ENCODE results near the gene TNFSF8. TPM values are rescaled to one million over a fixed set of nuclear protein-coding genes. Genes with fewer than 3 reads are reported as not detected.

TNFSF8 gene
- 3.1 TPM for total RNA-seq

DNA sequence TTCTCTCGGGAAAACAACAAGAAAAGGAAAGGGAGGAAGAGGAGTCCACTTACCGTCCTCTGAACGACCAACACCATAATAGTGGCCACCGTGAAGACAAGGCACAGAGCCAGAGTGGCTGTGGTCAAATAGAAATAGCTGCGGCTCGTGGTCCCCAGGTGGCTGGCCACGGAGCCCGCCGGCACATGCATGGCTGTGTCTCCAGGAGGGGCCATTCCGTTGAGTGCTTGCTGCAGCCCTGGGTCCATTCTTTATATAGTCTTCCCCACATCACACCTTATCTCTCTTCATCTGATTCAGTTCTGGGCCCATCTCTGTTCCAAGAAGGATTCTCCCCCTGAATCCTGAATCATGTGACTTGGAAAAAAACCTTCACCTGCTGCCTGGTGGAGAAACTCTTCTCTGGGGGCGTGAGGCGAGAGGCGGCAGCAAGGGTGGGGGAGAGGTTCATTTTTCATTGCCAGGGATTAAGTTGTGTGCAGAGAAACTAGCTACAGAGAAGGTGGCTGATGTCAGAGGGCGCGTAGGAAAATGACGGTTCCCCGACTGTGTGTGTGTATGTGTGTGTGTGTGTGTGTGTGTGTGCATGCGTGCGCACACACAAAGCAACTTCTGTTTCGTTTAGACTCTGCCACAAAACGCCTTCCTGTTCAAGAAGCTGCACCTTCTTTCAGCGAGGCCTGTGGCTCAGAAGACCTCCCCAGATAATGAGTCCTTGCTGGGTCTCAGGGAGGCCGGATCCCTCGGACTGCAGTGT, at the start of gene TNFSF8:
Gene TNFSF8, minus strand, starts transcription at position 536 of the 757 bp plus-strand sequence. Its CDS starts 288 bp downstream, at position 248.
- ATAC-seq, result peak; percentile 72
- intact Hi-C loops (cut with DNase I), result no loop called here
- no peak for DNase-seq (ENCODE audit: low spot score)

DNA sequence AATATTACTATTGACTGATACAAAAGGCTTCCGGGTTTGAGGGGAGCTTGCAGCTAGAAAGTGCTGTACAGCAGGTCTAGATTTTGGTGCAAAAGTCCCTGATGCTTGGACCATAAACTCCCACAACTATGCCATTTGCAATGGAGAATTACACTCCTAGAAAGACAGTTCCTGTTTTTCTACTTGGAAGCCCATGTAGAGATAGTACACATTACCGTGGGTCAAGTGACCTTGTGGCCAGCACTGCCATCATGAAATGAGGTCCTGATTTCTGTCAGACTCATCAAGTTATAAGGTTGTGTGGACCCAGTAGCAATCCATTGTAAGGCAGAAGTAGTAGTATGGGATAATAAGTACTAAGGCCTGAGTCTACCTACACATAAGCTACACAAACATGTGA, 42.8 kb upstream of the TNFSF8 start:
- no peak for ATAC-seq

GRCh38 chr9:114972510-114973136, 42.2 kb upstream of the TNFSF8 start:
- ATAC-seq, result no peak
- intact Hi-C loops (cut with DNase I), result no loop called here
- no peak for DNase-seq (ENCODE audit: low spot score)

More for the DNA sequence above, 42.8 kb upstream of the TNFSF8 start:
- no peak for DNase-seq (ENCODE audit: low spot score)
- intact Hi-C loops (cut with DNase I), result no loop called here

- ATAC-seq, result no peak
- no peak for DNase-seq (ENCODE audit: low spot score)
- intact Hi-C loops (cut with DNase I), result no loop called here
Measured at GRCh38 chr9:114969269-114969668, 38.9 kb upstream of the TNFSF8 start.

GRCh38 chr9:114968671-114969070, 38.3 kb upstream of the TNFSF8 start:
- DNase-seq (ENCODE audit: low spot score) (no peak), ATAC-seq (no peak)
- intact Hi-C loops (cut with DNase I), result no loop called here

DNA sequence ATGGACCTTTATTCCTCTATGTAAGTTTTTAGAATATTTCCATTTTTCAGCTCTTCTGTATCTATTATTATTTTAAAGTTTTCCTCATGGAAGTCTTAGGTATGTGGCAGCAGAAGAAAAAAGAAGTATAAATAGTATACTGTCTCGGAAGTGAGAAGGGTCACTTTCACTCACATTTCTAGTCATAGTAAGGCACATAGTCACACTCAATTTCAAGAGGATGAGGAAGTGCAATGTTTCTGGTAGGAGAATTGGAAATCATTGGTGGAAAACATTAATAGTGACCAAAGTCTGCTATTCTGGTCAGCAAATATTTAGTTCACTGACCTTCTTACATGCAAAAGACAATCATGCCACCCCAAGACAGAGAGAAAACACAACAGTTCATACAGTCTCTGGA, 35.2 kb upstream of the TNFSF8 start:
- intact Hi-C loops (cut with DNase I), result no loop called here
- ATAC-seq, result no peak
- no peak for DNase-seq (ENCODE audit: low spot score)

DNA sequence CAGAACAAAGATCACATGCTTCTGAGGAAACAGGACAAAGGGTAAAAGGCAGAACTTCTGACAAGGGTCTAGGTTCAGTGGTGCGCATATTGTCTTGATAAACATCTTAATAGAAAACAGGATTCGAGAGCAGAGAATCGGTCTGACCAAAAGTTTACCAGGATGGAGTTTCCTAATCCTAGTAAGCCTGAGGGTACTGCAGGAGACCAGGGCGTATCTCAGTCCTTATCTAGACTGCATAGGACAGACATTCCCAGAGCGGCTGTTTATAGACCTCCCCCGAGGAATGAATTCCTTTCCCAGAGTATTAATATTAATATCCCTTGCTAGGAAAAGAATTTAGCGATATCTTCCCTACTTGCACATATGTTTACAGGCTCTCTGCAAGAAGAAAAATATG, 32.4 kb upstream of the TNFSF8 start:
- DNase-seq (ENCODE audit: low spot score), result no peak
- ATAC-seq, result no peak

GRCh38 chr9:114960276-114960675, 29.9 kb upstream of the TNFSF8 start:
- no peak for DNase-seq (ENCODE audit: low spot score)
- intact Hi-C loops (cut with DNase I), result no loop called here
- ATAC-seq, result no peak

More for the DNA sequence above, 32.4 kb upstream of the TNFSF8 start:
- intact Hi-C loops (cut with DNase I), result no loop called here

- DNase-seq (ENCODE audit: low spot score) (no peak), ATAC-seq (no peak)
- intact Hi-C loops (cut with DNase I), result no loop called here
Measured at GRCh38 chr9:114958844-114959235, 28.4 kb upstream of the TNFSF8 start.

DNA sequence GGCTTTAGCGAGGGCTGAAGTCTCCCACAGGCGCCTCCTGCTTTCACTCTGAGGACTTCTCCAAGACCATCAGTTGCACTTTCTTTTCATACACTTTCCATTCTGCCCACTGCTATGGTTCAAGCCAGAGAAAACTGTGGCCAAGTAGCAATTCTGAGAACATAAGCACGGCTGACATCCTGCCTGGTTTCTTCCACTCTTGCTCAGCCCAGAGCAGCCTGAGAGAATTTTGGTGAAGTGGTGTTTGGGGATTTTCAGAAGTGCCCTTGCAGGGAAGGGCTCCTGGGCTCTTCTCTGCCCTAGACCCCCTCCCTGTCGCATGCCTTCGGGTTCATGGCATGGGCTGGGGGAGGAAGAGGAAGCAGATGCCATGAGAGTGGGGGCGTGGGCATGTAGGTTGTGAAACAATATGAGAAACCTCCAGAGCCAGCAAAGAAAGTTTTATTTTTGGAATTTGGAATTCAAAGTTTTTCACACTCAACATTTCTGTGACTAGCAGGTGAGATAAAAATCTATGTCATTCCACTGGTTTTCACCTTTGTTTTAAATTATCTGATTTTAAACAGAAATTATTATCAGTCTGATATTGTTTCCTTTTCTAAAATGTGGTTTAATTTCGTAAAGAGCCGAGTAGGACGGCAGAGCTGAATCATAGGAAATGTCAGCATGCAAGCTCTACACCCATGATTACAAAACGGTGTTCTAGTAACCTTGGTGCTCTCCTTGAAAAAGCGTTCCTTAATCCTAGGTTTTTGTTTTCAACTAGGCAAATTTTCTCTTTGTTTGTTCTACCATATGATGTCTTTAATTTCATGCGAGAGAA, 27.8 kb upstream of the TNFSF8 start:
- intact Hi-C loops (cut with DNase I), result no loop called here
- ATAC-seq (peak; percentile 82), DNase-seq (ENCODE audit: low spot score) (peak; percentile 64)

GRCh38 chr9:114957558-114957957, 27.2 kb upstream of the TNFSF8 start:
- ATAC-seq, result no peak
- no peak for DNase-seq (ENCODE audit: low spot score)
- intact Hi-C loops (cut with DNase I), result no loop called here

- ATAC-seq (peak; percentile 38), DNase-seq (ENCODE audit: low spot score) (no peak)
- intact Hi-C loops (cut with DNase I), result no loop called here
Measured at GRCh38 chr9:114954956-114955582, 24.7 kb upstream of the TNFSF8 start.

DNA sequence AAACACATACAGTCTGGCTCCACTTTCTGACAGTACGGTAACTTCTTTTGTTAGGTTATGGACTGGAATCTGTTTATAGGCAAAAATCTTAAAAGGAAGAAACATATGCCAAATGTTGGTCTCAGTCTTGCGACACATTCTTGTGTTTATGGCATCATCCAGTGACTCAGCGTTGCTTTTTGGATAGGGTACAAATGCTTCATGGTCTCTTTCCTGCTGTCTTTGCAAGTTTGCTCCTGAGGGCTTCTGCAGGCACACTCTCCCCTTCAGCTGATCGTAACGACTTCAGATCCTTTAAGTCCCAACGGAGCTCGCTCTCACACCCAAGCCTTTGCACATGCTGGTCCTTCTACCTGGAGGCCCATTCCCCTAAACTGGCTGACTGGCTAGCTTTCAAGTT, 23.6 kb upstream of the TNFSF8 start:
- DNase-seq (ENCODE audit: low spot score) (no peak), ATAC-seq (peak; percentile 86)
- intact Hi-C loops (cut with DNase I), result no loop called here

GRCh38 chr9:114953046-114953445, 22.7 kb upstream of the TNFSF8 start:
- DNase-seq (ENCODE audit: low spot score) (no peak), ATAC-seq (no peak)
- intact Hi-C loops (cut with DNase I), result no loop called here

- ATAC-seq, result no peak
- no peak for DNase-seq (ENCODE audit: low spot score)
- intact Hi-C loops (cut with DNase I), result no loop called here
Measured at GRCh38 chr9:114950761-114951160, 20.4 kb upstream of the TNFSF8 start.

GRCh38 chr9:114947058-114947457, 16.7 kb upstream of the TNFSF8 start:
- DNase-seq (ENCODE audit: low spot score) (no peak), ATAC-seq (no peak)
- intact Hi-C loops (cut with DNase I), result no loop called here

DNA sequence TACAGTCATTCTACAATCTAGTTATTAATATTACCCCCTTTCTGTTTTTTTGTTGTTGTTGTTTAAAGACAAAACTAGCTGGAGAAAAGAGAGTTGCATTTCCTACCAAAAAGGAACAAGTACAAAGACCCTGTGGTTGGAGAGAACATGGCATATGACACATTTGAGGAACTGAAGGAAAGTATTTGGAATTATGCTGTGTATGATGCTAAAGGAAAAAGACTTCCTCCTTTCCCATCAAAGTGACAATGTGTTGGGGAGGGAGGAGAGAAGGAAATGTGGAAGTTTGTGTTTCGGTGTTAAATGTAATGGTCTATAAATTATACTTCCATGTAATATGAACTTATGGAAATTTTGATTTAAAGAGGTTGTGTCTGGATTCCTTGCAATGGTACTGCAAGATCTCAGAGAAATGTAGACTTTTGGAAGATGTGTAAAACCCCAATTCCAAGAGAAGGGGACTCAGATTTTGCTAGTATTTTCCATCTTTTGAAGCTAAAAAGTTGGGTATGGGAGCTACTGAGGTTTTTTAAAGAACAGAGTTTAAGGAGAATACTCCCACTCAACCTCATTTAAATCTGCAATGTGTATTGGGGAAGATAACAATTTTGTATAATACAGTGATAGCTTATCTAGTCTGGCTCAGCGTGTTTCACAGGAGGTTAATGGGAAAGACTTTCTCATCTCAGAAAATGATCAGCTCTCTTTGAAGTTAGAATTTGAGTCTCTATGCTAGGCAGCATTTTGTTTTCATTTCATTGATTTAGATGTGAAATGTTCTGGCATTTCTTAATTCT, 15.4 kb upstream of the TNFSF8 start:
- ATAC-seq (no peak), DNase-seq (ENCODE audit: low spot score) (no peak)
- intact Hi-C loops (cut with DNase I), result no loop called here

GRCh38 chr9:114941376-114941775, 11.0 kb upstream of the TNFSF8 start:
- ATAC-seq (no peak), DNase-seq (ENCODE audit: low spot score) (no peak)
- intact Hi-C loops (cut with DNase I), result no loop called here
